Neural progenitor cell (in vitro differentiated cells): ENCODE results near the gene ST3GAL2. TPM values are rescaled to one million over a fixed set of nuclear protein-coding genes. Genes with fewer than 3 reads are reported as not detected.
"Not testable (repeated sequence)": the region's sequence is repeated elsewhere in the genome, so short reads cannot be mapped to it uniquely, and the experiment has no call there.

Source experiments
- DNase-seq: peaks from one replicate; pipeline ENCODE4 v3.0.0-alpha.2; 2016; ENCODE audit warnings: low spot score
- H2AFZ ChIP-seq: fragments of 200-600 bp; sonication (generic); replicated peaks from 2 replicates; pipeline ENCODE4 v1.6.1; 2016; ENCODE audit warnings: antibody characterized with exemption
- H3F3A ChIP-seq: fragments of 200-600 bp; sonication (generic); 2 replicates; pipeline ENCODE4 v1.6.1; 2016; ENCODE audit warnings: antibody characterized with exemption, low read depth
- H3K27ac ChIP-seq: fragments of 200-600 bp; sonication (generic); 2 replicates; pipeline ENCODE4 v1.5.1; 2016; ENCODE audit warnings: mild to moderate bottlenecking
- H3K27me3 ChIP-seq: fragments of 200-600 bp; sonication (generic); 2 replicates; pipeline ENCODE4 v1.6.1; 2016; ENCODE audit warnings: mild to moderate bottlenecking, moderate library complexity
- H3K36me3 ChIP-seq: fragments of 200-600 bp; sonication (generic); 2 replicates; pipeline ENCODE4 v1.5.1; 2016
- H3K4me1 ChIP-seq: fragments of 200-600 bp; sonication (generic); 2 replicates; pipeline ENCODE4 v1.6.1; 2016; ENCODE audit warnings: mixed run types
- H3K4me2 ChIP-seq: fragments of 200-600 bp; sonication (generic); 2 replicates; pipeline ENCODE4 v1.6.1; 2016
- H3K4me3 ChIP-seq: fragments of 200-600 bp; sonication (generic); 2 replicates; pipeline ENCODE4 v1.5.1; 2016
- H3K79me2 ChIP-seq: fragments of 200-600 bp; sonication (generic); 2 replicates; pipeline ENCODE4 v1.6.1; 2016; ENCODE audit warnings: low read depth
- H3K9ac ChIP-seq: fragments of 200-600 bp; sonication (generic); 2 replicates; pipeline ENCODE4 v1.6.1; 2016
- H3K9me3 ChIP-seq: fragments of 200-600 bp; sonication (generic); 2 replicates; pipeline ENCODE4 v1.5.1; 2016; ENCODE audit warnings: low read depth
- H4K20me1 ChIP-seq: fragments of 200-600 bp; sonication (generic); 2 replicates; pipeline ENCODE4 v1.6.1; 2016; ENCODE audit warnings: low read depth
- H3K27ac Mint-ChIP-seq: 3 replicates; pipeline ENCODE4 v1.8.0; 2021; ENCODE audit warnings: mixed read lengths
- H3K27me3 Mint-ChIP-seq: 2 replicates; pipeline ENCODE4 v1.8.0; 2022; ENCODE audit warnings: low read depth, mild to moderate bottlenecking, inconsistent platforms, moderate library complexity, mixed read lengths; ENCODE audit not compliant: insufficient read depth
- H3K36me3 Mint-ChIP-seq: 3 replicates; pipeline ENCODE4 v1.8.0; 2021; ENCODE audit warnings: mixed read lengths
- H3K4me1 Mint-ChIP-seq: 3 replicates; pipeline ENCODE4 v1.8.0; 2021; ENCODE audit warnings: mixed read lengths
- H3K4me3 Mint-ChIP-seq: 3 replicates; pipeline ENCODE4 v1.8.0; 2021; ENCODE audit warnings: mild to moderate bottlenecking, moderate library complexity, mixed read lengths
- H3K9me3 Mint-ChIP-seq: 3 replicates; pipeline ENCODE4 v1.8.0; 2020; ENCODE audit warnings: mixed read lengths
- EZH2 ChIP-seq: fragments of 200-600 bp; sonication (generic); IDR thresholded peaks from 2 replicates; pipeline ENCODE4 v1.6.1; 2017; ENCODE audit warnings: antibody characterized with exemption, mild to moderate bottlenecking, moderate library complexity
- EZH2phosphoT487 ChIP-seq: fragments of 200-600 bp; sonication (generic); IDR thresholded peaks from 2 replicates; pipeline ENCODE4 v1.6.1; 2017; ENCODE audit warnings: antibody characterized with exemption
- total RNA-seq: library from RNA; depleted of rRNA; stranded (reverse); fragments of >200 nt; gene quantifications from 2 replicates; pipeline ENCODE4 v1.2.3, GENCODE V29; 2015; ENCODE audit warnings: low replicate concordance
- TF ChIP-seq, protein P1 (sequence below): fragments of 200-600 bp; sonication (generic); IDR thresholded peaks from 2 replicates; pipeline ENCODE4 v1.5.1; 2017; ENCODE audit warnings: antibody characterized with exemption, mild to moderate bottlenecking

Gene ST3GAL2
- total RNA-seq, 1 donor from 2014 or later = 11.6 TPM

DNA sequence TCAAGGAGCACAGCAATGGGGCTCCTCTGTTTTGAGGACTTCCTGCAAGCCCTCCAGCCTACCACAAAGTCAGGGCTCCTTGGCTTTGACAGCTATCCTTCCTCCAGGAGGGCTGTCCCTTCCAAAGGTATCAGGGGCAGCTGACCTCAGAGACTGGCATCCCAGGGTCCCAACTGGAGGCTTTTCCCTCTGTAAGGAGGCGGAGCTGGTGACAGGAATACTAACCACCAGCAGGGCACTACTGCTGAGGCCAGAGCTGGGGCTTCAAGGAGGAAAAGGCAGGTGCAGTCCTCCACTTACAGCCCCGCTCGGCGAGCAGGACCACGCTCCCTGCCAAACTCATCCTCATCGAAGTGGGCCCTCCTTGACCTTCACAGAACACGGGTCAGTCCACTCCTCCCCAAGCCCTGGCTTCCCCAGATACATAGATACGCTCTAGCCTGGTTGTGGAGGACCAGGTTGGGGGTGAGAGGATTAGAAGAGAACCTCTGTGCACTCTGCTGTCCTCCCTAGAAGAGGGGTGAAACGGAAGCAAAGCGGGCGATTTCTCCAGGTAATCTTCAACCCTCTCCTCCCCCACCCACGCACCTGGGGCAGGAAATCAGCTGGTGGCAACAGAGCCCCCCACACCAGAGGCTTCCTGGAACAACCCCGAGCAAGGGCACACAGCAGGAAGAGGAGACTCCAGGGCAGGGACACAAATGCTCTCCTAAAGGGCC lies 20.5 kb downstream of the ST3GAL2 start:
- H3K9me3 Mint-ChIP-seq = no peaks in the 10 kb centered on the region
- no peak overlapping the region for H3K9ac ChIP-seq
- H3K4me3 Mint-ChIP-seq = no peak overlapping the region
- H3K27ac ChIP-seq = no peak overlapping the region
- H3K4me1 ChIP-seq = peaks cover 20% of the 10 kb centered on the region
- H3K79me2 ChIP-seq = peaks cover 49% of the 10 kb centered on the region
- peaks cover 8% of the 10 kb centered on the region for H3K36me3 Mint-ChIP-seq
- TF ChIP-seq EZH2phosphoT487 (no peak), EZH2 (no peak)
- TF ChIP-seq, protein P1, sequence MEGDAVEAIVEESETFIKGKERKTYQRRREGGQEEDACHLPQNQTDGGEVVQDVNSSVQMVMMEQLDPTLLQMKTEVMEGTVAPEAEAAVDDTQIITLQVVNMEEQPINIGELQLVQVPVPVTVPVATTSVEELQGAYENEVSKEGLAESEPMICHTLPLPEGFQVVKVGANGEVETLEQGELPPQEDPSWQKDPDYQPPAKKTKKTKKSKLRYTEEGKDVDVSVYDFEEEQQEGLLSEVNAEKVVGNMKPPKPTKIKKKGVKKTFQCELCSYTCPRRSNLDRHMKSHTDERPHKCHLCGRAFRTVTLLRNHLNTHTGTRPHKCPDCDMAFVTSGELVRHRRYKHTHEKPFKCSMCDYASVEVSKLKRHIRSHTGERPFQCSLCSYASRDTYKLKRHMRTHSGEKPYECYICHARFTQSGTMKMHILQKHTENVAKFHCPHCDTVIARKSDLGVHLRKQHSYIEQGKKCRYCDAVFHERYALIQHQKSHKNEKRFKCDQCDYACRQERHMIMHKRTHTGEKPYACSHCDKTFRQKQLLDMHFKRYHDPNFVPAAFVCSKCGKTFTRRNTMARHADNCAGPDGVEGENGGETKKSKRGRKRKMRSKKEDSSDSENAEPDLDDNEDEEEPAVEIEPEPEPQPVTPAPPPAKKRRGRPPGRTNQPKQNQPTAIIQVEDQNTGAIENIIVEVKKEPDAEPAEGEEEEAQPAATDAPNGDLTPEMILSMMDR = no peak
- no peaks in the 10 kb centered on the region for H3K9me3 ChIP-seq
- no peaks in the 10 kb centered on the region for H3K36me3 ChIP-seq
- no peak overlapping the region for H3K4me2 ChIP-seq
- peak overlapping the region; percentile 42 for H3K27ac Mint-ChIP-seq
- no peak overlapping the region for H2AFZ ChIP-seq
- peaks cover 34% of the 10 kb centered on the region for H3K4me1 Mint-ChIP-seq
- H4K20me1 ChIP-seq = peaks cover 57% of the 10 kb centered on the region
- H3K27me3 ChIP-seq = no peaks in the 10 kb centered on the region
- no peak for DNase-seq
- H3K4me3 ChIP-seq = no peak overlapping the region
- no peaks in the 10 kb centered on the region for H3K27me3 Mint-ChIP-seq
- H3F3A ChIP-seq = no peaks in the 10 kb centered on the region

DNA sequence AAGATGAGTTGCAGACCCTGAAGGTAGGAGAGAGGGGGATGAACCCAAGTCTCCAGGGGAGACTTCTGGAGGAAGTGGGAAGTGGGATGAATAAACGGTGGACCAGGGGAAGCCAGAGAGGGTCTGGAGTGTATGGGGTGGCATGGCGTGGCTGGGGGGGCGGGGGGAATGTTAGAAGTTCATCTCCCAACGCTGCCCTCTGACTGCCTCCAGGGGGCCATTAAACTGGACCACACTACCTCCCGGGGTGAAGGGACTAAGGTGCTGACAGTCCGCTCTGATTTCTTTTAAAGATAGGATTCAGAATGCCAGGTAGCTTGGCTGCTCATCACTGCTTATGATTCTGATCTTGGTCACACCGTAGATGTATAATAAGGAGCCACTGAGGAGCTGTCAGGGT lies 21.2 kb downstream of the ST3GAL2 start:
- Mint-ChIP-seq H3K27me3 (no peaks in the 10 kb centered on the region), H3K27ac (peak overlapping the region; percentile 42), H3K4me3 (no peak overlapping the region), H3K4me1 (peaks cover 34% of the 10 kb centered on the region), H3K9me3 (no peaks in the 10 kb centered on the region), H3K36me3 (peaks cover 8% of the 10 kb centered on the region)
- H3K4me2 ChIP-seq = no peak overlapping the region
- H3K36me3 ChIP-seq = no peaks in the 10 kb centered on the region
- no peak overlapping the region for H3K27ac ChIP-seq
- peaks cover 20% of the 10 kb centered on the region for H3K4me1 ChIP-seq
- no peaks in the 10 kb centered on the region for H3F3A ChIP-seq
- no peak overlapping the region for H3K4me3 ChIP-seq
- no peaks in the 10 kb centered on the region for H3K9me3 ChIP-seq
- no peak overlapping the region for H3K9ac ChIP-seq
- no peak for TF ChIP-seq EZH2phosphoT487
- no peak for TF ChIP-seq EZH2
- TF ChIP-seq, protein P1 = no peak
- H2AFZ ChIP-seq = no peak overlapping the region
- peaks cover 57% of the 10 kb centered on the region for H4K20me1 ChIP-seq
- no peak for DNase-seq
- peaks cover 41% of the 10 kb centered on the region for H3K79me2 ChIP-seq
- no peaks in the 10 kb centered on the region for H3K27me3 ChIP-seq

DNA sequence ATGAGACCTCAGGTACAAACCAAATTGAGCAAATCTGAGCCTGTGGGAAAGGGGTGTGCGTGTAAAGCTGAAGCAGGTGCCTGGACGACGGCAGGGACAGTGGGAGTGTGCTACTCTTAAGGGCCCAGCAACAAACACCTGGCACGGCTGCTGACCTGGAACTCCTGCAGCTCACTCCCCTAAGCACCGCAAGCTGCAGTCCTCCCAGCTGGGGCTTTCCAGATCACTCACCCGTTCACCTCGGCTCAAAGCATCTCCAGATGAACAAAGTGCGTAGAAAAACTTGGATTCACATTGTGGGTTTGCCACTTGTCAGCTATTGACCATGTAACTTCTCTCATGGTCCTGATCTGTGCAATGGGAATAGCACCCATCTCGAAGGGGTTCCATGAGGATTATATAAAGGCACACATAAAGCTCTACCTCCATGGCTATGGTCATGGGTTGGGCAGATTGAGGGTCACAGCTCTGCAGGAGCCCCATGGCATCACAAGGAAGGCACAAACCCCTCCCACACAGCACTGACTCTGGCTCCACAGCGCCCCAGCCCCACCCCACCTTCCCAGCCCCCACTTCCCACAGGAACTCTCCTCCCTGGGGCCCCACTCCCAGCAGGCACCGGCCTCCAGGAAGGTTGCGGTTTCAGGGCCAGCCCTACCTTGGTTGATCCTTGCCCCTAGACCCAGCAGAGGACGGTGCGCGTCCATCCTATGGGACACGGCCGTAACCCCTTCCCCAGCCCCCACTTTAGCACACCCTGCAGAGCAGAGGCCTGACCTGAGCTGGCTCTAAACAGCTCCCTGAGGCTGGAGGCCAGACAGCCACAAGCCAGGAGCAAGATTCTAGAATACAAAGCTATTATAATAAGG lies 21.9 kb downstream of the ST3GAL2 start:
- no peak for DNase-seq
- peaks cover 35% of the 10 kb centered on the region for H3K79me2 ChIP-seq
- no peak for TF ChIP-seq EZH2
- no peaks in the 10 kb centered on the region for H3K9me3 ChIP-seq
- H3F3A ChIP-seq = no peaks in the 10 kb centered on the region
- no peak overlapping the region for H3K4me3 ChIP-seq
- H3K27me3 Mint-ChIP-seq = no peaks in the 10 kb centered on the region
- H3K9ac ChIP-seq = no peak overlapping the region
- no peak overlapping the region for H3K4me2 ChIP-seq
- no peak overlapping the region for H3K4me3 Mint-ChIP-seq
- no peaks in the 10 kb centered on the region for H3K36me3 ChIP-seq
- H3K27me3 ChIP-seq = no peaks in the 10 kb centered on the region
- H3K27ac Mint-ChIP-seq = no peak overlapping the region
- H3K4me1 Mint-ChIP-seq = peaks cover 33% of the 10 kb centered on the region
- peaks cover 10% of the 10 kb centered on the region for H3K36me3 Mint-ChIP-seq
- no peak overlapping the region for H3K27ac ChIP-seq
- peaks cover 51% of the 10 kb centered on the region for H4K20me1 ChIP-seq
- H2AFZ ChIP-seq = no peak overlapping the region
- no peaks in the 10 kb centered on the region for H3K9me3 Mint-ChIP-seq
- peaks cover 20% of the 10 kb centered on the region for H3K4me1 ChIP-seq

DNA sequence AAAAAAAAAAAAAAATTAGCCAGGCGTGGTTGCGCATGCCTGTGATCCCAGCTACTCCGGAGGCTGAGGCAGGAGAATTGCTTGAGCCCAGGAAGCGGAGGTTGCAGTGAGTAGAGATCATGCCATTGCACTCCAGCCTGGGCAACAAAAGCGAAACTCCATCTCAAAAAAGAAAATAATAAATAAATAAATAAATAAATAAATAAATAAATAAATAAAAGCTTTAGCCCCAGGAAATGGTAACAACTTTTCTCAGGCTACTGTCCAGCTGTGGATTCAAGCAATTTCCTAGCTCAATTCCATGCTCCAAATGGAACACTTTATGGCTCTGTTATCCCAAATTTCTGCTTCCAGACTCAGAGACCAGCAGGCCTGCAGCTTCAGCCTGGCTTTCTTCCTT lies 25.3 kb downstream of the ST3GAL2 start:
- H3K4me3 ChIP-seq, H3K27ac ChIP-seq, H3K4me2 ChIP-seq, H3K4me1 ChIP-seq, DNase-seq, H3K4me1 Mint-ChIP-seq, H3K27me3 ChIP-seq, H2AFZ ChIP-seq, H3K27me3 Mint-ChIP-seq, H3K9ac ChIP-seq, H3K4me3 Mint-ChIP-seq, H3K9me3 ChIP-seq, H3K36me3 ChIP-seq, H3F3A ChIP-seq, H3K9me3 Mint-ChIP-seq, H3K27ac Mint-ChIP-seq: not testable (repeated sequence)
- Histone ChIP-seq H4K20me1 (peaks cover 25% of the 10 kb centered on the region), H3K79me2 (peaks cover 12% of the 10 kb centered on the region)
- H3K36me3 Mint-ChIP-seq = peaks cover 12% of the 10 kb centered on the region
